HepG2 (cell line): ENCODE measurements around the gene CENATAC. TPM values are rescaled to one million over a fixed set of nuclear protein-coding genes. Genes with fewer than 3 reads are reported as not detected.

Source experiments
- AGO2 ChIP-seq: fragments of 200-400 bp; formaldehyde crosslinking; optimal IDR thresholded peaks from 2 replicates; pipeline ENCODE3; 2017; ENCODE audit warnings: mild to moderate bottlenecking, low read depth, low read length, moderate library complexity
- CEBPB ChIP-seq: IDR thresholded peaks from 2 replicates; pipeline ENCODE4 v1.6.1; 2011; ENCODE audit warnings: low read depth, low read length, improper control_type of control experiment, borderline replicate concordance
- FOXK1 ChIP-seq: sonication (generic); formaldehyde crosslinking; IDR thresholded peaks from 2 replicates; pipeline ENCODE4 v1.4.0; 2020; ENCODE audit warnings: low read depth, missing genetic modification reagents, borderline replicate concordance
- KDM5B ChIP-seq: sonication (generic); formaldehyde crosslinking; IDR thresholded peaks from 2 replicates; pipeline ENCODE4 v1.4.0; 2020; ENCODE audit warnings: missing genetic modification reagents, mild to moderate bottlenecking, borderline replicate concordance
- MAFG ChIP-seq: sonication (generic); formaldehyde crosslinking; IDR thresholded peaks from 2 replicates; pipeline ENCODE4 v1.5.1; 2020; ENCODE audit warnings: mild to moderate bottlenecking, missing genetic modification reagents
- MTA3 ChIP-seq: sonication (generic); formaldehyde crosslinking; IDR thresholded peaks from 2 replicates; pipeline ENCODE4 v1.4.0; 2020; ENCODE audit warnings: missing genetic modification reagents
- PHF21A ChIP-seq: sonication (generic); formaldehyde crosslinking; IDR thresholded peaks from 2 replicates; pipeline ENCODE4 v1.5.0; 2020; ENCODE audit warnings: mild to moderate bottlenecking, missing genetic modification reagents
- PHF8 ChIP-seq: sonication (generic); formaldehyde crosslinking; IDR thresholded peaks from 2 replicates; pipeline ENCODE4 v1.5.0; 2020; ENCODE audit warnings: missing genetic modification reagents
- PLRG1 ChIP-seq: fragments of 450-650 bp; conservative IDR thresholded peaks from 2 replicates; pipeline ENCODE4 v1.6.1; 2016
- POGZ ChIP-seq: sonication (generic); formaldehyde crosslinking; IDR thresholded peaks from 2 replicates; pipeline ENCODE4 v1.4.0; 2020; ENCODE audit warnings: mild to moderate bottlenecking, missing genetic modification reagents
- POLR2G ChIP-seq: fragments of 200-400 bp; formaldehyde crosslinking; IDR thresholded peaks from 2 replicates; pipeline ENCODE4 v1.6.1; 2018; ENCODE audit warnings: mild to moderate bottlenecking, low read depth, low read length, moderate library complexity
- RAD21 ChIP-seq: fragments of 450-650 bp; formaldehyde crosslinking; IDR thresholded peaks from 2 replicates; pipeline ENCODE4 v1.5.0; 2020; ENCODE audit warnings: mild to moderate bottlenecking
- TBX2 ChIP-seq: sonication (generic); formaldehyde crosslinking; IDR thresholded peaks from 2 replicates; pipeline ENCODE4 v1.5.0; 2020; ENCODE audit warnings: missing genetic modification reagents, mild to moderate bottlenecking, borderline replicate concordance
- XRCC5 ChIP-seq: fragments of 200-400 bp; formaldehyde crosslinking; optimal IDR thresholded peaks from 2 replicates; pipeline ENCODE3; 2017; ENCODE audit warnings: mild to moderate bottlenecking, low read length
- ZFP62 ChIP-seq: sonication (generic); formaldehyde crosslinking; IDR thresholded peaks from 2 replicates; pipeline ENCODE4 v1.4.0; 2020; ENCODE audit warnings: missing genetic modification reagents
- ZNF296 ChIP-seq: sonication (generic); formaldehyde crosslinking; conservative IDR thresholded peaks from 2 replicates; pipeline ENCODE4 v1.5.0; 2020; ENCODE audit warnings: mild to moderate bottlenecking, missing genetic modification reagents
- ZNF510 ChIP-seq: sonication (generic); formaldehyde crosslinking; IDR thresholded peaks from 2 replicates; pipeline ENCODE4 v1.4.0; 2020; ENCODE audit warnings: low read depth, mild to moderate bottlenecking, missing genetic modification reagents
- ZNF670 ChIP-seq: sonication (generic); formaldehyde crosslinking; IDR thresholded peaks from 2 replicates; pipeline ENCODE4 v1.8.0; 2022; ENCODE audit warnings: mild to moderate bottlenecking, missing genetic modification reagents, borderline replicate concordance
- ZNF713 ChIP-seq: sonication (generic); formaldehyde crosslinking; IDR thresholded peaks from 2 replicates; pipeline ENCODE4 v1.4.0; 2020; ENCODE audit warnings: mild to moderate bottlenecking, missing genetic modification reagents
- ZNF737 ChIP-seq: sonication (generic); formaldehyde crosslinking; IDR thresholded peaks from 2 replicates; pipeline ENCODE4 v1.5.0; 2020; ENCODE audit warnings: missing genetic modification reagents, mild to moderate bottlenecking, borderline replicate concordance
- polyA plus RNA-seq, 8 experiments: library from polyadenylated mRNA; depleted of rRNA in 3 of 8; stranded (reverse) in 7 of 8; unstranded in 1 of 8; fragments of >200 nt; fragmentation: Illumina TruSeq in 4 of 8; extraction: Trizol in 4 of 8; gene quantifications; 2 replicates each; pipeline versions ENCODE4 v1.2.1 to v1.2.3, GENCODE V29; 2011 to 2016; ENCODE audit warnings: low read depth in 4 of 8, missing spikeins in 1 of 8, mixed read lengths in 1 of 8; ENCODE audit not compliant: insufficient read depth in 1 of 8
- total RNA-seq, 5 experiments: library from RNA; depleted of rRNA; stranded (reverse); fragments of >200 nt; fragmentation: Illumina TruSeq; extraction: Trizol; gene quantifications; 2 replicates each; pipeline ENCODE4 v1.2.3, GENCODE V29; 2016; ENCODE audit warnings: low read depth in 1 of 5
- TF ChIP-seq, protein P1 (sequence below): sonication (generic); formaldehyde crosslinking; IDR thresholded peaks from 2 replicates; pipeline ENCODE4 v1.4.0; 2020; ENCODE audit warnings: low read depth, mild to moderate bottlenecking, missing genetic modification reagents
- TF ChIP-seq, protein P2 (sequence below): sonication (generic); formaldehyde crosslinking; conservative IDR thresholded peaks from 2 replicates; pipeline ENCODE4 v1.8.0; 2022; ENCODE audit warnings: mild to moderate bottlenecking, moderate library complexity, missing genetic modification reagents
- TF ChIP-seq, protein P3 (sequence below): IDR thresholded peaks from 2 replicates; pipeline ENCODE4 v1.6.1; 2016; ENCODE audit warnings: low read depth
- TF ChIP-seq, protein P4 (sequence below): IDR thresholded peaks from 2 replicates; pipeline ENCODE4 v1.6.1; 2016; ENCODE audit warnings: control low read depth

The CENATAC gene
- total and polyA plus RNA-seq, 2 of the 13 experiments (the other 11 are each of a cell fraction or from before 2014, with no cell fraction given), result 21.7 to 25.0 TPM

DNA sequence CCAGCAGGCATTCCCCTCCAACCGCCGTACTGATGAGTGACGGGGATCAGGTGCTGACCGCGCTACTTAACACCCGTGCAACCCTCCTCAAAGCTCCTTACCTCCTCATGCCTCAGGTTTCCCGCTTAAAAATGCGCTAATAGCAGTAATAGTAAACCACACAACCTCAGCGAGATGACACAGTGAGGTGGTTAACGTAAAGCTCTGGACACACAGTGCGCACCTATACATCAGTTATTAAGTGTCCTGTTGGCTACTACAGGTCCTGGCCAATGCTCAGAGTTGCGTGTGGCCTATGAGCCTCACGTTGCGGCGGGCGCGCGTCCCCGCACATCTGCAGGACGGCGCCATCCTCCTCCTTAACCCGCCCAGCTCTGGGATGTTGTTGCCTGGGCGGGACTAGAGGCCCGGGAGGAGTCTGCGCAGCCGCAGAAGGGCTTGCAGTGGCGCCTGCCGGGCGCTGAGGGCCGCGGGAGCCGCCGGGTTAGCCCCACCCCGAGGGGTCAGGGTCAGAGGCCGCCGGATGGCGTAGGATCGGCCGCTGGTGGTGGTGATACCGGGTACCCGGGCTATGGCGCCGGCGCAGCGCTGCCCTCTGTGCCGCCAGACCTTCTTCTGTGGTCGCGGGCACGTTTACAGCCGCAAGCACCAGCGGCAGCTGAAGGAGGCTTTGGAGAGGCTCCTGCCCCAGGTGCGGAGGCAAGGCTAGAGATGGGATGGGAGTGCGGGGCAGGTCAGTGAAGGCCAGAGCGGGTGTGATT is at the start of gene CENATAC (continued):
- TF ChIP-seq FOXK1 (CRISPR knock-in tag) (peak; percentile 48; the same call in 1 of the 2 replicates), ZFP62 (CRISPR knock-in tag) (no peak), ZNF670 (CRISPR knock-in tag) (0 out of 2 replicates have a peak, but pooled peaks have one; percentile 34), PLRG1 (no peak), TBX2 (CRISPR knock-in tag) (peak; percentile 48; the same call in 1 of the 2 replicates), KDM5B (CRISPR knock-in tag) (peak; percentile 68; the same call in 1 of the 2 replicates), ZNF296 (CRISPR knock-in tag) (no peak), CEBPB (no peak), RAD21 (CRISPR knock-in tag) (no peak), ZNF713 (no peak), MTA3 (CRISPR knock-in tag) (no peak), MAFG (CRISPR knock-in tag) (no peak), POGZ (CRISPR knock-in tag) (no peak), ZNF510 (CRISPR knock-in tag) (no peak), PHF8 (peak; percentile 94), POLR2G (peak; percentile 92), PHF21A (CRISPR knock-in tag) (peak; percentile 41; the same call in 1 of the 2 replicates), AGO2 (peak; percentile 57), ZNF737 (CRISPR knock-in tag) (no peak), XRCC5 (peak; percentile 36)
- TF ChIP-seq, protein P1, sequence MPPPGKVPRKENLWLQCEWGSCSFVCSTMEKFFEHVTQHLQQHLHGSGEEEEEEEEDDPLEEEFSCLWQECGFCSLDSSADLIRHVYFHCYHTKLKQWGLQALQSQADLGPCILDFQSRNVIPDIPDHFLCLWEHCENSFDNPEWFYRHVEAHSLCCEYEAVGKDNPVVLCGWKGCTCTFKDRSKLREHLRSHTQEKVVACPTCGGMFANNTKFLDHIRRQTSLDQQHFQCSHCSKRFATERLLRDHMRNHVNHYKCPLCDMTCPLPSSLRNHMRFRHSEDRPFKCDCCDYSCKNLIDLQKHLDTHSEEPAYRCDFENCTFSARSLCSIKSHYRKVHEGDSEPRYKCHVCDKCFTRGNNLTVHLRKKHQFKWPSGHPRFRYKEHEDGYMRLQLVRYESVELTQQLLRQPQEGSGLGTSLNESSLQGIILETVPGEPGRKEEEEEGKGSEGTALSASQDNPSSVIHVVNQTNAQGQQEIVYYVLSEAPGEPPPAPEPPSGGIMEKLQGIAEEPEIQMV (CRISPR knock-in tag), result no peak
- TF ChIP-seq, protein P2, sequence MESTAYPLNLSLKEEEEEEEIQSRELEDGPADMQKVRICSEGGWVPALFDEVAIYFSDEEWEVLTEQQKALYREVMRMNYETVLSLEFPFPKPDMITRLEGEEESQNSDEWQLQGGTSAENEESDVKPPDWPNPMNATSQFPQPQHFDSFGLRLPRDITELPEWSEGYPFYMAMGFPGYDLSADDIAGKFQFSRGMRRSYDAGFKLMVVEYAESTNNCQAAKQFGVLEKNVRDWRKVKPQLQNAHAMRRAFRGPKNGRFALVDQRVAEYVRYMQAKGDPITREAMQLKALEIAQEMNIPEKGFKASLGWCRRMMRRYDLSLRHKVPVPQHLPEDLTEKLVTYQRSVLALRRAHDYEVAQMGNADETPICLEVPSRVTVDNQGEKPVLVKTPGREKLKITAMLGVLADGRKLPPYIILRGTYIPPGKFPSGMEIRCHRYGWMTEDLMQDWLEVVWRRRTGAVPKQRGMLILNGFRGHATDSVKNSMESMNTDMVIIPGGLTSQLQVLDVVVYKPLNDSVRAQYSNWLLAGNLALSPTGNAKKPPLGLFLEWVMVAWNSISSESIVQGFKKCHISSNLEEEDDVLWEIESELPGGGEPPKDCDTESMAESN, result peak; percentile 75; the same call in 1 of the 2 replicates
- TF ChIP-seq, protein P3, sequence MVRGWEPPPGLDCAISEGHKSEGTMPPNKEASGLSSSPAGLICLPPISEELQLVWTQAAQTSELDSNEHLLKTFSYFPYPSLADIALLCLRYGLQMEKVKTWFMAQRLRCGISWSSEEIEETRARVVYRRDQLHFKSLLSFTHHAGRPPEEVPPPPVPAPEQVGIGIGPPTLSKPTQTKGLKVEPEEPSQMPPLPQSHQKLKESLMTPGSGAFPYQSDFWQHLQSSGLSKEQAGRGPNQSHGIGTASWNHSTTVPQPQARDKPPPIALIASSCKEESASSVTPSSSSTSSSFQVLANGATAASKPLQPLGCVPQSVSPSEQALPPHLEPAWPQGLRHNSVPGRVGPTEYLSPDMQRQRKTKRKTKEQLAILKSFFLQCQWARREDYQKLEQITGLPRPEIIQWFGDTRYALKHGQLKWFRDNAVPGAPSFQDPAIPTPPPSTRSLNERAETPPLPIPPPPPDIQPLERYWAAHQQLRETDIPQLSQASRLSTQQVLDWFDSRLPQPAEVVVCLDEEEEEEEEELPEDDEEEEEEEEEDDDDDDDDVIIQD (CRISPR knock-in tag), result no peak
- TF ChIP-seq, protein P4, sequence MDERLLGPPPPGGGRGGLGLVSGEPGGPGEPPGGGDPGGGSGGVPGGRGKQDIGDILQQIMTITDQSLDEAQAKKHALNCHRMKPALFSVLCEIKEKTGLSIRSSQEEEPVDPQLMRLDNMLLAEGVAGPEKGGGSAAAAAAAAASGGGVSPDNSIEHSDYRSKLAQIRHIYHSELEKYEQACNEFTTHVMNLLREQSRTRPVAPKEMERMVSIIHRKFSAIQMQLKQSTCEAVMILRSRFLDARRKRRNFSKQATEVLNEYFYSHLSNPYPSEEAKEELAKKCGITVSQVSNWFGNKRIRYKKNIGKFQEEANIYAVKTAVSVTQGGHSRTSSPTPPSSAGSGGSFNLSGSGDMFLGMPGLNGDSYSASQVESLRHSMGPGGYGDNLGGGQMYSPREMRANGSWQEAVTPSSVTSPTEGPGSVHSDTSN (CRISPR knock-in tag), result no peak
- TF ChIP-seq, all 625 proteins: peak for 239
